ENCODE data around the gene SPATA20. TPM values are rescaled to one million over a fixed set of nuclear protein-coding genes. Genes with fewer than 3 reads are reported as not detected.
A peak's percentile ranks its signal among the peaks of the same experiment; 100 is the strongest.

SPATA20 gene
- total RNA-seq, 2 experiments from 2014 or later = 15.8 to 16.1 TPM

DNA sequence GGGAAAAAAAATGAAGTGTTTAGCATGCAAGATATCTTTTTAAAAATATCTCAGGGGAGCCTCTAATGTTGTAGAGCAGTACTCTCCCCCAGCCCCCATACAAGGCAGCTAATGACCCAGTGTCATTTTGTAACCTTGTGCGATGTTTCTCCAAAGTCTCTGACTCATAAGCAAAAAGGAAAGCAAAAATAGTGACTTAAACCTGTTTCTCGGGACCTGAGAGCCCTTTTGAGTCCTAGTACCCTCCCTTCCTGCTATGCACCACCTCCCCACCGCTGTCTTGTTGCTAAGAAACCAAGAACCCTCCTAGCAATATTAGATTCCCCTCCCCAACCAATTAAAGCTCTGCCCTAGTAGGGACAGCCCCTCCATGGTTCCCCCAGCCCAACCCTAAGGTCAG lies 35.9 kb upstream of the SPATA20 start:
- intact Hi-C loops (cut with micrococcal nuclease) = loop anchor here (1.0 to 2.0 kb wide), 7 partner anchors 24 to 610 kb away; partner anchors contain the start of genes RSAD1, SPAG9 and XYLT2
- Mint-ChIP-seq H3K27ac (peak overlapping the region; percentile 68), H3K36me3 (ENCODE audit: low read depth) (no peaks in the 10 kb centered on the region), H3K4me1 (ENCODE audit: low read depth) (peaks cover 38% of the 10 kb centered on the region), H3K4me3 (no peak overlapping the region), H3K9me3 (no peaks in the 10 kb centered on the region), H3K27me3 (ENCODE audit: low read depth) (no peaks in the 10 kb centered on the region)
- CTCF ChIA-PET = interaction anchor here (0.7 to 2.5 kb wide), 8 partner anchors 10 to 116 kb away, joined by 3 to 14 read pairs (median 3); no protein-coding TSS in a partner anchor
- peak; percentile 80 for DNase-seq

DNA sequence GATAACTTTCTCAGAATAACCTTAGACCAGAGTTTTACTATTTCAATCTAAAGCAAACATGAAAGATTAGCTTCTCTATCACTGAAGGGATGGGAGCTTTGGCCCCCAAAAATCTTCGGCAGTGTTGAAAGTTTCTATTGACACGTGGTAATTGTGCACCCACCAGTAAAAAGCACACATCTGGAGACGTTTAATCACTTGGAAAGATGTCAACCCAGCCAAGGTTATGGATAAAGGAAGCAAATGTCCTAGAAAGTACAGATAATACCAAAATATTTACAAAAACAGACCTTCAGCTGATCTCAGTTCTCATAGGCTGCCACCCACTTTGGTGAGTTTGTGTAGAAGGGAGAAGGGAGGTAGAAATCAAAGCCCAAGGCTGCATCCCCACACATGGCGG lies 33.5 kb upstream of the SPATA20 start:
- H3K27me3 Mint-ChIP-seq (ENCODE audit: low read depth) = no peaks in the 10 kb centered on the region
- H3K9me3 Mint-ChIP-seq = no peaks in the 10 kb centered on the region
- H3K27ac Mint-ChIP-seq = no peak overlapping the region
- peaks cover 46% of the 10 kb centered on the region for H3K4me1 Mint-ChIP-seq (ENCODE audit: low read depth)
- no peaks in the 10 kb centered on the region for H3K36me3 Mint-ChIP-seq (ENCODE audit: low read depth)
- CTCF ChIA-PET = no interaction called here
- intact Hi-C loops (cut with micrococcal nuclease) = no loop called here
- no peak overlapping the region for H3K4me3 Mint-ChIP-seq
- no peak for DNase-seq

DNA sequence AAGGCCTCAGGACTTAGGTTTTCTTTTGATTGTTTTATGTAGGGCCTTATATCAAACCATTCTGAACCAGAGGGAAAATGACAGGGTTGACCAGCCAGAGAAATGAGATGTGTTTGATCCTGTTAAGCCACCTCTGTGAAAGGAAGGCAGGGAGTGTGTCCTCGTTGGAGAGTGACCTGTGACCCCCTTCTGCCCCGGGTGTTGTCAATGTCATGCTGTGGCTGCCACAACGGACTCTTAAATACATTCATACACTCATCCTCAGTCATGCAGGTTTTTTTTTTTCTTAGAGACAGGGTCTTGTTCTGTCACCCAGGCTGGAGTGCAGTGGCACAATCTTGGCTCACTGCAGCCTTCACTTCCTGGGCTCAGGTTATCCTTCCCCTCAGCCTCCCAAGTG lies 32.6 kb upstream of the SPATA20 start:
- Mint-ChIP-seq H3K9me3 (no peaks in the 10 kb centered on the region), H3K4me1 (ENCODE audit: low read depth) (peaks cover 38% of the 10 kb centered on the region), H3K27me3 (ENCODE audit: low read depth) (no peaks in the 10 kb centered on the region), H3K36me3 (ENCODE audit: low read depth) (no peaks in the 10 kb centered on the region), H3K4me3 (no peak overlapping the region), H3K27ac (no peak overlapping the region)
- CTCF ChIA-PET = no interaction called here
- intact Hi-C loops (cut with micrococcal nuclease) = no loop called here
- DNase-seq = no peak

DNA sequence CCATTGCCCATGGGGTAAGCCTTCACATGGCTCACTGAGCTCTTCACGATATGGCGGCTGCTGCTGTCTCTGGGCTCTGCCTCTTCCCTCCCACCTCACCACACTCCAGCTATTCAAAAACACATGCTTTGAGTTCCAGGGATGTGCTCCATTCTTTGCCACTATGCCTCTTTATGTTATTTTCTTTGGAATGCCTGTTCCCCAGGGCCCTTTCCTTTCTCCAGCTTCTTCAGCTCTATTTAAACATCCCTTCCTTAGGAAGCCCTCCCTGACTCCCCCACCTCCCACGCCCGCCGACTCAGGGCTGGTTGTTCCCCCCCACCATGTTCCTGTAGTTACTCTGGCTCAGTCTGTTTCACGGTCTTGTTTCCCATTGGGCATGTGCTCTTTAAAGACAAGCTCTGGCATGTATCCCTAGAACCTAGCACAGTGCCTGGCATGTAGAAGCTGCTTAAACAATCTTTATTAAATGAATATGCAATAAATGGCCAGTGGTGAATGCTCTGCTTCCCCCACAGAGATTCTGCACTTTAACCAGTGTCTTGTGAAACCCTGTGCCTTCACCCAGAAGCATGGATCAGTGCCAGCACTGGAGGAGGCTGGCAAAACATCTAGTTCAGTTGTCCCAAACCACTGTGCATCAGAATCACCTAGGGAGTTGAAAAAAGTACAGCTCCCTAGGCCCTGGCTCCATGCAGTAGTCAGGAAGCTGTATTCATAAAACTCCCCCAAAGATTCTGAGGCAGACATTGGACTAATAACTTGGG lies 31.9 kb upstream of the SPATA20 start:
- DNase-seq = no peak
- H3K4me3 Mint-ChIP-seq = no peak overlapping the region
- H3K27me3 Mint-ChIP-seq (ENCODE audit: low read depth) = no peaks in the 10 kb centered on the region
- H3K27ac Mint-ChIP-seq = no peak overlapping the region
- H3K36me3 Mint-ChIP-seq (ENCODE audit: low read depth) = no peaks in the 10 kb centered on the region
- H3K4me1 Mint-ChIP-seq (ENCODE audit: low read depth) = peaks cover 33% of the 10 kb centered on the region
- intact Hi-C loops (cut with micrococcal nuclease) = no loop called here
- H3K9me3 Mint-ChIP-seq = no peaks in the 10 kb centered on the region
- CTCF ChIA-PET = interaction anchor here (1.0 to 2.2 kb wide), 2 partner anchors 11 to 16 kb away, joined by 3 to 6 read pairs; no protein-coding TSS in a partner anchor

- no peak for DNase-seq
- Mint-ChIP-seq H3K36me3 (ENCODE audit: low read depth) (no peaks in the 10 kb centered on the region), H3K27me3 (ENCODE audit: low read depth) (no peaks in the 10 kb centered on the region), H3K4me3 (no peak overlapping the region), H3K9me3 (no peaks in the 10 kb centered on the region), H3K4me1 (ENCODE audit: low read depth) (peaks cover 17% of the 10 kb centered on the region), H3K27ac (no peak overlapping the region)
- intact Hi-C loops (cut with micrococcal nuclease) = no loop called here
- CTCF ChIA-PET = interaction anchor here (2.2 kb wide), 1 partner anchor 14 kb away, joined by 6 read pairs; no protein-coding TSS in a partner anchor
Observed at GRCh38 chr17:50517011-50517410, 30.0 kb upstream of the SPATA20 start.

- Mint-ChIP-seq H3K27ac (no peak overlapping the region), H3K4me1 (ENCODE audit: low read depth) (peaks cover 12% of the 10 kb centered on the region), H3K4me3 (no peak overlapping the region), H3K9me3 (no peaks in the 10 kb centered on the region), H3K27me3 (ENCODE audit: low read depth) (no peaks in the 10 kb centered on the region), H3K36me3 (ENCODE audit: low read depth) (no peaks in the 10 kb centered on the region)
- intact Hi-C loops (cut with micrococcal nuclease) = no loop called here
- CTCF ChIA-PET = no interaction called here
- no peak for DNase-seq
Observed at GRCh38 chr17:50517504-50518383, 29.2 kb upstream of the SPATA20 start.

DNA sequence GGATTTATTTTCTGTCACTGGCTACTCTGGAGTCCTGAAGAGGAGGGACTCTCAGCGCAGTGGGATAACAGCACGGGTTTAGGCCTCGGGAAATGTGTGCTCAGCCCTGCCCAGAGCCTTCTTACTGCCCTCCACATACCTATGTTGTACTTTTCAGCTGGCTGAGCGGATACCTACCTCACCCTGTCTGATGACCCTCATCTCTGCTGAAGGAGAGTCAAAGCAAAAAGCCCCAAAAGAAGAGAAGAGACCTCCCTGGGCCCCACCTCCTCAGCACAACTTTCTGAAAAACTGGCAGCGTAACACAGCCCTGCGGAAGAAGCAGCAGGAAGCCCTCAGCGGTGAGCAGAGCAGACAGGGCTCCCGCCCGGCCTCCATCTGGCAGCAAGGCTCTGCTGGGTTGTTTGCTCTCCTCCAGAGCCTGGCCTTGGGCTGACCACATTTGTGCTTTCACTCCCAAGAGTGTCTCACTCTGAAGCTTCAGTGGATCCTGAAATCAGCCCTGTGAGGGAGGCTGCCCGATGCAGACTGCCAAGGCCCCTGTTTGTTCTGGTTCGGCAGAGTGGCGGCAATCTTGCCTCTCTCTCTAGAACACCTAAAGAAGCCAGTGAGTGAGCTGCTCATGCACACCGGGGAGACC lies 28.5 kb upstream of the SPATA20 start:
- no peak overlapping the region for H3K4me3 Mint-ChIP-seq
- CTCF ChIA-PET = no interaction called here
- H3K27ac Mint-ChIP-seq = no peak overlapping the region
- H3K4me1 Mint-ChIP-seq (ENCODE audit: low read depth) = peaks cover 12% of the 10 kb centered on the region
- H3K27me3 Mint-ChIP-seq (ENCODE audit: low read depth) = no peaks in the 10 kb centered on the region
- no peaks in the 10 kb centered on the region for H3K9me3 Mint-ChIP-seq
- no peaks in the 10 kb centered on the region for H3K36me3 Mint-ChIP-seq (ENCODE audit: low read depth)
- intact Hi-C loops (cut with micrococcal nuclease) = no loop called here
- DNase-seq = no peak

DNA sequence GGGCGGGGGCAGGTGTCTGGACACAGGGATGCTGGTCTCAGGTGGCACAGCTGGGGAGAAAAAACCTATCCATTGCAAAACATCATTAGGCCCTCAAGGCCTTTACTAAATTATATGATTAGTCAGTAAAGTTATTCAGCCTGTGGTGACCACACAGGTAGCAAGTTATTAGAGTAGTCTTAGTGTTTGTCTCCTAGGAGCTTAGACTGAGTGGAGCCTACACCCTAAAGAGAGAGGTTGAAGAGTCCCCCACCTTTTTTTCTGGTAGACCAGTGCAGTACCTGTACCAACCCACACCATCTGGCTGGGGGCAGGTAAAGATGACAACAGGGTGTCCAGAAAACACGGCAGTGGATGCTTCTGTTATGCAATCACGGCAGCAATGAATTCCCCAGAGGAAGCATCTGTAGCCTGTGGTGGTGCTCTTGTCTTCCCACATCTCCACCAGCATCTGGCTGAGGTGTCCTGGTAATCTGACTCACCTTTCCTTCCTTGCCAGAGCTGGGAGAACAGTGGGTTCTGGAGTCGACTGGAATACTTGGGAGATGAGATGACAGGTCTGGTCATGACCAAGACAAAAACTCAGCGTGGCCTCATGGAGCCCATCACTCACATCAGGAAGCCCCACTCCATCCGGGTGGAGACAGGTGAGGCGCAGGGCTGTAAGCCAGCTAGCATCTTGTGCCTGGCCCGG lies 27.7 kb upstream of the SPATA20 start:
- no peaks in the 10 kb centered on the region for H3K9me3 Mint-ChIP-seq
- DNase-seq = no peak
- H3K4me1 Mint-ChIP-seq (ENCODE audit: low read depth) = peaks cover 12% of the 10 kb centered on the region
- H3K36me3 Mint-ChIP-seq (ENCODE audit: low read depth) = no peaks in the 10 kb centered on the region
- H3K4me3 Mint-ChIP-seq = no peak overlapping the region
- intact Hi-C loops (cut with micrococcal nuclease) = no loop called here
- H3K27me3 Mint-ChIP-seq (ENCODE audit: low read depth) = no peaks in the 10 kb centered on the region
- H3K27ac Mint-ChIP-seq = no peak overlapping the region
- CTCF ChIA-PET = interaction anchor here (0.5 kb wide), 1 partner anchor 122 kb away, joined by 3 read pairs; no protein-coding TSS in a partner anchor

GRCh38 chr17:50520483-50520882 lies 26.5 kb upstream of the SPATA20 start:
- no peak for DNase-seq
- CTCF ChIA-PET = no interaction called here
- Mint-ChIP-seq H3K27me3 (ENCODE audit: low read depth) (no peaks in the 10 kb centered on the region), H3K4me3 (no peak overlapping the region), H3K4me1 (ENCODE audit: low read depth) (peaks cover 12% of the 10 kb centered on the region), H3K27ac (no peak overlapping the region), H3K36me3 (ENCODE audit: low read depth) (no peaks in the 10 kb centered on the region), H3K9me3 (no peaks in the 10 kb centered on the region)
- intact Hi-C loops (cut with micrococcal nuclease) = no loop called here

DNA sequence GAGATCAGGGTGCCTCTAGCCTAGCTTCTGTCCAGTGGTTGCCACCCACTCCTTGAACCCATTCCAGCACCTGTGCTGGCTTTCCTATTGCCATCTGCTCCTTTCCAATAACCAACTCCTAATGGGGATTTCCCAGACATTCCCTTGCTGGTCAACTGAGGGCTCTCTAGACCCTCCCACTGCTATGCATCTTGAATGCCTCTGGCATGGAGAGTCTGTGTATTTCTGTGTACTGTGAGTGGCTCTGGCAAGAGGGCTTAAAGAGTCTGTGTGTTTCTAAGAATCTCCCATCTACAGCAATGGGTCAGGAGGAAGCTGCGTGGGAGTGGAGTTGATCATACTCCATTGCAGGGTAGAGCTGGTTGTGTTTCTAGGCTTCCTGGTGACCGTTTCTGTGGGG lies 25.5 kb upstream of the SPATA20 start:
- Mint-ChIP-seq H3K36me3 (ENCODE audit: low read depth) (no peaks in the 10 kb centered on the region), H3K4me3 (no peak overlapping the region), H3K9me3 (no peaks in the 10 kb centered on the region), H3K27me3 (ENCODE audit: low read depth) (no peaks in the 10 kb centered on the region), H3K4me1 (ENCODE audit: low read depth) (peaks cover 12% of the 10 kb centered on the region), H3K27ac (no peak overlapping the region)
- no peak for DNase-seq
- CTCF ChIA-PET = interaction anchor here (0.6 to 1.0 kb wide), 2 partner anchors 21 to 39 kb away, joined by 3 to 5 read pairs; no protein-coding TSS in a partner anchor
- intact Hi-C loops (cut with micrococcal nuclease) = no loop called here

GRCh38 chr17:50522766-50523165 lies 24.2 kb upstream of the SPATA20 start:
- Mint-ChIP-seq H3K4me1 (ENCODE audit: low read depth) (peaks cover 3% of the 10 kb centered on the region), H3K27me3 (ENCODE audit: low read depth) (no peaks in the 10 kb centered on the region), H3K36me3 (ENCODE audit: low read depth) (no peaks in the 10 kb centered on the region), H3K9me3 (no peaks in the 10 kb centered on the region), H3K27ac (no peak overlapping the region), H3K4me3 (no peak overlapping the region)
- DNase-seq = no peak
- CTCF ChIA-PET = interaction anchor here (0.6 kb wide), 2 partner anchors 22 to 271 kb away, joined by 3 read pairs; no protein-coding TSS in a partner anchor
- intact Hi-C loops (cut with micrococcal nuclease) = no loop called here

- no peaks in the 10 kb centered on the region for H3K27me3 Mint-ChIP-seq (ENCODE audit: low read depth)
- intact Hi-C loops (cut with micrococcal nuclease) = no loop called here
Observed at GRCh38 chr17:50523208-50523607, 23.8 kb upstream of the SPATA20 start.

More at GRCh38 chr17:50523208-50523607, 23.8 kb upstream of the SPATA20 start:
- Mint-ChIP-seq H3K27ac (no peak overlapping the region), H3K9me3 (no peaks in the 10 kb centered on the region), H3K4me1 (ENCODE audit: low read depth) (no peaks in the 10 kb centered on the region), H3K36me3 (ENCODE audit: low read depth) (no peaks in the 10 kb centered on the region), H3K4me3 (no peak overlapping the region)
- no peak for DNase-seq
- CTCF ChIA-PET = interaction anchor here (0.6 kb wide), 2 partner anchors 23 to 271 kb away, joined by 3 read pairs; no protein-coding TSS in a partner anchor
